Measurements from ENCODE around the gene PTCSC3. TPM values are rescaled to one million over a fixed set of nuclear protein-coding genes. Genes with fewer than 3 reads are reported as not detected.
"Not testable (repeated sequence)": the region's sequence is repeated elsewhere in the genome, so short reads cannot be mapped to it uniquely, and the experiment has no call there.

PTCSC3 gene
- total RNA-seq, 1 experiment from 2014 or later = not detected

DNA sequence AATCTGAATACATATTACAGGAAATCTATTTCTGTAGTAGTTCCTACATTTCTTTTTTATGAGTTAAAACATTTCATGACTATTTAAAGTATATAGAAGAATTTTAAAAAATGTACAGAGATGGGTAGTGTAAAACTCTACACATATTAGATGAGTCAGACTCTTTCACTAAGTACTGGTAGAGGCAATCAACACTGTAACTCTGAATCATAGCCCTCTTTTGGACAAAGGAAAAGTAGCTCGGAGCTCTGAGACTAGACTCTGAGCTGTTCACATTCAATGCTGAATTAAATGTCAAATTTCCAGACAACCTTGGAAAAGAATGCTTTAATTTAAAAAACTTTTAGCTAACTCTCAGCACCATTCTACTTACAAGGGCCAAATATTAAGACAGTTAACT, 3.4 kb downstream of the PTCSC3 start:
- no peak for DNase-seq (ENCODE audit: low spot score)

- no peak for DNase-seq (ENCODE audit: low spot score)
Measured at GRCh38 chr14:36171607-36172006, 4.9 kb downstream of the PTCSC3 start.

DNA sequence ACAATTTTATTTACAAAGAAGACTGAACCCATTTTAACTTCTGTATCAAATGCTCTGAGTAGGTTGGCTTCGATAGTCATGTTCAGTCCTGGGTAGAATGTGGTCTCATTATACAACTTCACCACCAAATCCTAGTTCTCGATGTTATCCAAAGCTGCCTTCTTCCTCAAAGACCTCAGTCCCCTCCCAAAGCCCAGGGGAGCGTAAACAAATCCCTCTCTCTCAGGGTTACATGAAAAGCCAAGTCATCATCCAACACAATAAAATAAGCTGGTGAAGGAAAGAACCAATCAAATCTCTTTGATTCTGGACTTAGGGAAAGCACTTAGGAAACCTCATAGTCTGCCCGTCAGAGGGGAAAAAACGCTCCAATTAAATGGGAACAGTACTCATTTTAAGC, 9.1 kb downstream of the PTCSC3 start:
- DNase-seq (ENCODE audit: low spot score) = peak; percentile 35

GRCh38 chr14:36163451-36163850, 13.1 kb downstream of the PTCSC3 start:
- DNase-seq (ENCODE audit: low spot score) = no peak

- no peak for DNase-seq (ENCODE audit: low spot score)
Measured at GRCh38 chr14:36162267-36162666, 14.3 kb downstream of the PTCSC3 start.

DNA sequence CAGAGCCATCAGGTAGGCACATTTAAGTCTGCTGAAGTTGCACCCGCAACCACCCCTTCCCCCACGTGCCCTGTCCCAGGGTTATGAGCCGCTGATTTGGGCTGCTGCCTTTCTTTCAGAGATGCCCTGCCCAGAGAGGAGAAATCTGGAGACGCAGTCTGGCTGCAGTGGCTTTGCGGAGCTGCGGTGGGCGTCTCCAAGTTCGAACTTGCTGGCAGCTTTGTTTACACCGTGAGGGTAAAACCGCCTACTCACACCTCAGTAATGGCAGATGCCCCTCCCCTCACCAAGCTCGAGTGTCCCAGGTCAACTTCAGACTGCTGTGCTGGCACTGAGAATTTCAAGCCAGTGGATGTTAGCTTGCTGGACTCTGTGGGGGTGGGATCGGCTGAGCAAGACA, 14.7 kb downstream of the PTCSC3 start:
- no peak for DNase-seq (ENCODE audit: low spot score)

DNA sequence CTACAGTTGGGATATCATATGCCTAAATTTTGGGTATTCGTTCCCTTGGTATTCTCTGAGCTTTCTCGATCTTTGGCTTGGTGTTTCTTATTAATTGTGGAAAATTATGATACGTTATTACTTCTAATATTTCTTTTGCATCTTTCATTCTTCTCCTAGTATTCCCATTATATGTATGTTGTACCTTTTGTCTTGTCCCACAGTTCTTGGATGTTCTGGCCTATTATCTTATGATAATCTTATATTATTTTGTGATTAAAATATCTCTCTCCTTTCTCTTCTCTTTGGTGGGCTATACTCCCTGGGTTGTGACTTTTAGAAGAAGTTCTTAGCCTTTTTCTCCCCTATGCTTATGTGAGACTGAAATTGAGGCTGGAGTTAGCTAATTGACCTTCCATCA, 25.2 kb downstream of the PTCSC3 start:
- no peak for DNase-seq (ENCODE audit: low spot score)

DNA sequence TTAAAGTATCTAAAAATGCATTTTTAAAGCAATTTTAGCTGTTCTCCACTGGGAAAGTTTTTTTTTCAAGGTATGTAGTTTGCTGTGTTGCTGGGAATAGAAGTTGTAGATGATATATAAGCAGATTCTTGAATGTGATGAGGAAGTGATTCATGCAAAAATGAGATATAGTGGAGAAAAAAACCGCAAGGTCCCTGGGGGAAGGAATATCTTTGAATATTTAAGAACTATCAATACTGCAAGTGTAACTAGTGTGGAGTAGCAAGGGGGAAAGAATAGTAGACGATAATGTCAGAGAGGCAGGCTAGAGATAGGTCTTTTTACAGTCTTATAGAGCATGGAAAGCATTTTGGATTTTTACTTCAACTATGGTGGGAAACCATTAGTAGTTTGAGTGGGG, 42.5 kb downstream of the PTCSC3 start:
- DNase-seq (ENCODE audit: low spot score) = no peak

DNA sequence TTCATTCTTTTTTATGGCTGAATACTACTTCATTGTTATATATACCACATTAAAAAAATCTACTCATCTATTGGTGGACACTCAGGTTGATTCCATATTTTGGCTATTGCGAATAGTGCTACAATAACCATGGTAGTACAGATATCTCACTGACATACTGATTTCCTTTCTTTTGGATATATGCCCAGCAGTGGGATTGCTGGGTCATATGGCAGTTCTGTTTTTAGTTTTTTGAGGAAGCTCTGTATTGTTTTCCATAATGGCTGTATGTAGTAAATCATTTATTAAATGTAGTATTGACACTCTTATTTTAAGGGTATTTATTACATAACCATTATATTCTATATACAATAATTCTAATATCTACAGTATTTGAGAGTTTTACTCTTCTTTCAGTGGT, 43.7 kb downstream of the PTCSC3 start:
- no peak for DNase-seq (ENCODE audit: low spot score)

GRCh38 chr14:36130186-36130585, 46.3 kb downstream of the PTCSC3 start:
- DNase-seq (ENCODE audit: low spot score) = no peak

DNA sequence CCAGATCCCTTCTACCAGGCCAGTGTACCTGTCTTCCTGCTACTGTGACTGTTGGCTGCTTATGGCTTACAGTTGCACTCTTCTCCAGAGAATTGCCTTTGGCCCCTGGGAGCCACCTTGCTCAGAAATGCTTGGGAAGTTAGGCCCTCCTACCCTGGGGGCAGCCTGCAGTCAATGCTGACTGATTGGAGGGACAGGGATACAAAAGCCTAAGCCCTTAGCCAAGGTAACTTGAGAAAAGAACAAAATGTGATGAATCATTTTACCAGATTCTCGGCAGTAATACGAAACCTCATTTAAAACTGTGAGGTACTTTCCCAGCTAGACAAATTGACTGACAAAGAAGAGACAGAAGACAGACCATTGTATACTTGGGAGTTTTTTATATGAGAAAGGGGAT, 47.3 kb downstream of the PTCSC3 start:
- DNase-seq (ENCODE audit: low spot score) = peak; percentile 53

- no peak for DNase-seq (ENCODE audit: low spot score)
Measured at GRCh38 chr14:36113341-36113740, 63.2 kb downstream of the PTCSC3 start.

DNA sequence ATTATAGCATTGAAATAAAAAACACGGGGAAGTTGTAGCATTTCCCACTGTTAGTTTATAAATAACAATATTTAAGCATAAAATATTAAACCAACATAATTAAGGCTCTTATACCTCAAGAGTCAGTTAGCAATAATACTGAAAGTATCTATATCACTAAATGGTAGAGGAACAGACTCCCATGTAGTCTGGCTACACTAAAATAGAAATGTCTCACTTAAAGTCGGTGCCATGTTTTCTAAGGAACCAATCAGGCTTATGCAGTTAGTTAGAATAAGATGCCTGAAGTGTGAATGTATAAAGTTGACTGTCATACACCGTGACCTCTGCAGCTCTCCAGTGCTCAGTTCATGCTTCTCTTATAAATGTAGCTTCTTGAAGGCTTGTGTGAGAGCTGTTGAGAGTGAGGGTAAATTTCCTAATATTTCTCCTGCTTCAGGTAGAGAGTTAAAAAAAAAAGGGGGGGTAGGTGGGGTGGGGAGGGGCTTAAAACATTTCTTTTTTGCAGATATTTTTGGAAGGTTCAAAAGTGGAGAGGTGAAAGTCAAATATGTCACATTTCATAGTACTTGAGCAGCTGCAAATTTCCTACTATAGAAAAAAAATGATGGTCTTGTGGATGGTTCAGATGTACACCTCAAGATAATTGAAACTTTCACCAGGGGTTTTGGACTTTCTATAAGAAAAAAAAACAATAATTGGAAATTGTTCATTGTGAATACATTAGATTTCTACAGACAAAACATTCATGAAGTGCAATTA, 64.5 kb downstream of the PTCSC3 start:
- no peak for DNase-seq (ENCODE audit: low spot score)

DNA sequence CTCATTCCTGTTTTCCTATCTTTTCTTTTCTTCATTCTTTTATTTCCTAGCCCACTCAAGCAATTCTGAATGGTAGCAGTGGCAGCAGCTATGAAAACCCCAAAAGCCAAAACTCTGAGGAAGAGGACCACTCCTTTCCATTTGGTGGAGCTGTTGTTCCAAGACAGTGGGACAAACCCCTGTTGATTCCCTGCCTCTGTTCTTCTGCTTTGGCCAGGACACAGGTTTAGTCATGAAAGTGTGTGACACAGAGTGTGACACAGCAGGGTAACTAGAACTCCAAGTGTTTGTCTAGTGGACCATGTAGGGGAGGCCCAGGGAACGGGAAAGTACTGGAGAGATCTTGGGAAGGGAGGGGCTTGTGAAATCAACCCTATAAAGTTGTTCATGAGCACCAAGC, 71.1 kb downstream of the PTCSC3 start:
- DNase-seq (ENCODE audit: low spot score) = peak; percentile 60

- not testable (repeated sequence) for DNase-seq (ENCODE audit: low spot score)
Measured at GRCh38 chr14:36104258-36104657, 72.3 kb downstream of the PTCSC3 start.

DNA sequence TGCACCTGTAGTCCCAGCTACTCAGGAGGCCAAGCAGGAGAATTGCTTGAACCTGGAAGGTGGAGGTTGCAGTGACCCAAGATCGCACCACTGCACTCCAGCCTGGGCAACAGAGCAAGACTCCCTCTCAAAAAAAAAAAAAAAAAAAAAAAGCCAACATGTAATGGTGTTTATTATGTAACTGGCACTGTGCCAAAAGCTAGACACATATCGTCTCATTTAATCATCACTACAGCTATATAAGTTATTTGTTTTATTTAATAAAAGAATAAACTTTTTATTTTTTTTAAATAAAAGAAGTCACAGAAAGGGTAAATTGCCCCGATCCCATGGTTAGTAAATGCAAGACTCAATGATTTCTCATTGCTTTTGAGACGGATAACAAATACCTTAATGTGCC, 76.9 kb downstream of the PTCSC3 start:
- DNase-seq (ENCODE audit: low spot score) = no peak

GRCh38 chr14:36097356-36097755, 79.2 kb downstream of the PTCSC3 start:
- no peak for DNase-seq (ENCODE audit: low spot score)

- DNase-seq (ENCODE audit: low spot score) = no peak
Measured at GRCh38 chr14:36096090-36096489, 80.4 kb downstream of the PTCSC3 start.

GRCh38 chr14:36094963-36095362, 81.6 kb downstream of the PTCSC3 start:
- DNase-seq (ENCODE audit: low spot score) = no peak

DNA sequence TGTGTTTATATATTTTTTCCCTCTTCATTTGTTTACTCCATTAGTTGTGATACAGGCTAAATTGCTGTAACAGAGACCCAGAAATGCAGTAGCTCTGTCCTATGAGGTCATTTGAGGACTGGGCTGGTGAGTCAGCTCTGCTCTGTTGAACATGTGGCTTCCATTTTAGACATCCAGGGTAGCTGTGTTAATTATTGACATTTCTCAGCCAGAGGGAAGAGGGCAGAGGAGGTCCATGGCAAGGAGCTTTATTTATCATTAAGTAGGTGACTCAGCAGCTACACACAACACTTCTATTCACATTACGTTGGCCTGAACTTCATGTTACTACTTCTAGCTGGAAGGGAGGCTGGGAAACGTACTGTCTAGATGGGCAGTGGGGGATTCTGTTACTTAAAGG, 85.4 kb downstream of the PTCSC3 start:
- DNase-seq (ENCODE audit: low spot score) = peak; percentile 98

DNA sequence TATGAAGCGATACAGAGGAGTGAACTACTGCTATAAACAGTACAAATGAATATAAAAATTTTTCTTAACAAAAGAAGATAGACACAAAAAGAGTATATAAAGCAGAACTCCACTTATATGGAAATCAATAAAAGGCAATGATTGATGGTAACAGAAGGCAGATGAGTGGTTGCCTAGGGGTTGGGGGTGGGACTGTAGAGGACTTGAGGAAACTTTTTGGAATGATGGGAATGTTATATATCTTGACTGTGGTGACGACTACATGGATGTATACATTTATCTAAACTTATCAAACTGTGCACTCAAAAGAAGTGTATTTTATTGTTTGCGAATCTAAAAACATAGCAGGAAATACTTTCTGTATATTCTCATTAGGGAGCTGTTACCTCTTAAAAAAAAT, 89.1 kb downstream of the PTCSC3 start:
- DNase-seq (ENCODE audit: low spot score) = no peak

DNA sequence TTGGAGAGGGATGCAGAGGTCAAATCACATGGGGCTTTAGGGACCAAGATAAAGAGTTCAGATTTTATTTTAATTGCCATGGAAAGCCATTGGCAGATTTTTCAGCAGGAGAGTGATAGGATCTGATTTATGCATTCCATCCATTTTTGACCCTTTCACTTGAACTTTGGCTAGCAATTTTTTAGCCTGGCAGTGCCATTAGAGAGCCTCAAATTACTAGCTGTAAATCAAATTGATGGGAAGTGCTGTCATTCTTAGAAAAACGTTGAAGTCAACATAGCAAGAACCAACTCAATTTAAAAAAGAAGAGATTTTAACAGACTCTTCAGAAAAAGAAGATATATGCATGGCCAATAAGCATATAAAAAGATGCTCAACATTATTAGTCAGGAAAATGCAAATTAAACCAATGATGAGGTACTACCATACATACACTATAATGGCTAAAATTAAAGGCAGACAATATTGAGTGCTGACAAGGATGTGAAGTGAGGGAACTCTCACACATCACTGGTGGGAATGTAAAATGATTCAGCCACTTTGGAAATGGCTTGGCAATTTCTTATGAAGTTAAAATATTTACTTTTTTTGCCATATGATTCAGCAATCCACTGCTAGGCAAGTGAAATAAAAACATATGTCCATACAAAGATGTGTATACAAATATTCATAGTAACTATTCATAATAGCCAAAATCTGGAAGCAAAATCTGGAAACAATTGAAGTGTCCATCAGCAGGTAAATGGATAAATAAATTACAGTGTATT, 89.7 kb downstream of the PTCSC3 start:
- no peak for DNase-seq (ENCODE audit: low spot score)

- no peak for DNase-seq (ENCODE audit: low spot score)
Measured at GRCh38 chr14:36085861-36086260, 90.7 kb downstream of the PTCSC3 start.
